GM12878 (cell line): Measurements from ENCODE around the gene SLC27A5. TPM values are rescaled to one million over a fixed set of nuclear protein-coding genes. Genes with fewer than 3 reads are reported as not detected.
"Not testable (repeated sequence)": the region's sequence is repeated elsewhere in the genome, so short reads cannot be mapped to it uniquely, and the experiment has no call there.

Experiments used
- ATAC-seq: fragments of 200-7000 bp; cut with Tn5 transposase; 3 replicates; pipeline ENCODE4 v1.9.1; 2020; ENCODE audit warnings: mild to moderate bottlenecking, moderate library complexity
- BruUV-seq: library from RNA; stranded (reverse); fragments of 400-500 nt; replicated peaks from 2 replicates; lab custom pipeline; 2021; lab: Mats Ljungman, UMichigan
- CTCF ChIA-PET: fragments of 300-600 bp; sonication (Branson Sonifier 250); formaldehyde crosslinking; extraction: SDS; loops from one replicate; lab custom pipeline; 2021; ENCODE audit warnings: inconsistent platforms; lab: Yijun Ruan, JAX
- POLR2A ChIA-PET: fragments of 350-600 bp; formaldehyde crosslinking; extraction: SDS; loops from one replicate; lab custom pipeline; 2021; ENCODE audit warnings: inconsistent platforms; lab: Charles Lee
- RAD21 ChIA-PET: fragments of 300-600 bp; sonication (Branson Sonifier 250); formaldehyde crosslinking; loops from one replicate; lab custom pipeline; 2023; ENCODE audit warnings: antibody characterized with exemption; ENCODE audit not compliant: unreplicated experiment; lab: Charles Lee
- SMC1A ChIA-PET: fragments of 300-600 bp; sonication (Branson Sonifier 250); formaldehyde crosslinking; loops from one replicate; lab custom pipeline; 2023; ENCODE audit not compliant: unreplicated experiment, uncharacterized antibody; lab: Charles Lee
- DNase-seq: peaks from one replicate; pipeline ENCODE4 v3.0.0-alpha.2; 2011; ENCODE audit warnings: low read depth, low spot score
- FAIRE-seq: peaks from 3 replicates; lab custom pipeline; 2011; peaks lifted over from hg19 to GRCh38; lab: Jason Lieb, UNC
- H2AFZ ChIP-seq: 2 replicates; pipeline ENCODE4 v1.6.0; 2011; ENCODE audit warnings: low read depth, low read length, control low read depth; ENCODE audit not compliant: control insufficient read depth
- H3K27ac ChIP-seq: 2 replicates; pipeline ENCODE4 v1.5.1; 2011; ENCODE audit warnings: control low read depth; ENCODE audit not compliant: control insufficient read depth, insufficient read depth
- H3K27me3 ChIP-seq, 2 experiments: replicated peaks in 1 of 2; 2 replicates each; pipeline versions ENCODE4 v1.6.0 to v1.6.1; 2011; ENCODE audit warnings: low read length in 1 of 2; ENCODE audit not compliant: control insufficient read depth in 2 of 2, insufficient read depth in 2 of 2
- H3K36me3 ChIP-seq, 2 experiments: 2 replicates each; pipeline ENCODE4 v1.5.1; 2011; ENCODE audit warnings: low read length in 1 of 2; ENCODE audit not compliant: control insufficient read depth in 2 of 2, insufficient read depth in 2 of 2
- H3K4me1 ChIP-seq: 2 replicates; pipeline ENCODE4 v1.6.1; 2011; ENCODE audit warnings: mild to moderate bottlenecking, low read length, moderate library complexity, mixed read lengths; ENCODE audit not compliant: control insufficient read depth, insufficient read depth
- H3K4me2 ChIP-seq: 2 replicates; pipeline ENCODE4 v1.6.0; 2011; ENCODE audit warnings: control low read depth; ENCODE audit not compliant: control insufficient read depth, insufficient read depth
- H3K4me3 ChIP-seq: fragments of 200-600 bp; sonication (generic); 2 replicates; pipeline ENCODE4 v1.5.1; 2016
- H3K79me2 ChIP-seq: 2 replicates; pipeline ENCODE4 v1.6.0; 2011; ENCODE audit warnings: low read length; ENCODE audit not compliant: control insufficient read depth, insufficient read depth
- H3K9ac ChIP-seq: 2 replicates; pipeline ENCODE4 v1.8.0; 2011; ENCODE audit warnings: low read length, control low read depth, mixed read lengths; ENCODE audit not compliant: control insufficient read depth, insufficient read depth
- H3K9me3 ChIP-seq: replicated peaks from 3 replicates; pipeline ENCODE4 v1.5.1; 2011; ENCODE audit warnings: mild to moderate bottlenecking, low read length; ENCODE audit not compliant: control insufficient read depth, insufficient read depth
- H4K20me1 ChIP-seq: 2 replicates; pipeline ENCODE4 v1.6.0; 2011; ENCODE audit not compliant: control insufficient read depth, insufficient read depth
- BMI1 ChIP-seq: fragments of 450-650 bp; IDR thresholded peaks from 2 replicates; pipeline ENCODE4 v1.6.1; 2016; ENCODE audit warnings: mild to moderate bottlenecking, moderate library complexity, borderline replicate concordance
- CREB1 ChIP-seq: IDR thresholded peaks from 2 replicates; pipeline ENCODE4 v1.6.1; 2012; ENCODE audit warnings: low read depth, mild to moderate bottlenecking, inconsistent platforms
- FOS ChIP-seq: IDR thresholded peaks from 3 replicates; pipeline ENCODE4 v1.6.1; 2011; ENCODE audit warnings: borderline replicate concordance; ENCODE audit not compliant: insufficient read length; ENCODE audit errors: extremely low read depth
- FOXK2 ChIP-seq: fragments of 450-650 bp; IDR thresholded peaks from 2 replicates; pipeline ENCODE4 v1.6.1; 2017; ENCODE audit warnings: mild to moderate bottlenecking, moderate library complexity
- HDAC2 ChIP-seq: fragments of 200-600 bp; sonication (generic); IDR thresholded peaks from 2 replicates; pipeline ENCODE4 v1.6.1; 2017
- IKZF1 ChIP-seq: fragments of 450-650 bp; conservative IDR thresholded peaks from 2 replicates; pipeline ENCODE4 v1.6.1; 2017; ENCODE audit warnings: antibody characterized with exemption, mild to moderate bottlenecking
- IKZF2 ChIP-seq, 2 experiments: fragments of 450-650 bp; IDR thresholded peaks; 2 replicates each; pipeline ENCODE4 v1.6.1; 2017; ENCODE audit warnings: mild to moderate bottlenecking in 2 of 2, moderate library complexity in 2 of 2
- MTA3 ChIP-seq: IDR thresholded peaks from 2 replicates; pipeline ENCODE4 v1.6.1; 2012; ENCODE audit warnings: low read length, inconsistent platforms, borderline replicate concordance
- NRF1 ChIP-seq: conservative IDR thresholded peaks from 2 replicates; pipeline ENCODE4 v1.6.1; 2011; ENCODE audit warnings: mild to moderate bottlenecking, low read depth, low read length, improper control_type of control experiment
- POLR2A ChIP-seq: IDR thresholded peaks from 2 replicates; pipeline ENCODE4 v1.6.1; 2011; ENCODE audit warnings: low read depth, mild to moderate bottlenecking, low read length
- SMAD5 ChIP-seq: IDR thresholded peaks from 2 replicates; pipeline ENCODE4 v1.6.1; 2016; ENCODE audit warnings: antibody characterized with exemption, low read depth
- TAF1 ChIP-seq: IDR thresholded peaks from 2 replicates; pipeline ENCODE4 v1.6.1; 2011; ENCODE audit warnings: mild to moderate bottlenecking, low read depth, low read length, borderline replicate concordance
- ZBTB4 ChIP-seq: fragments of 450-650 bp; formaldehyde crosslinking; IDR thresholded peaks from 2 replicates; pipeline ENCODE4 v1.4.0; 2022; ENCODE audit warnings: mild to moderate bottlenecking, moderate library complexity
- ZNF207 ChIP-seq: fragments of 450-650 bp; IDR thresholded peaks from 2 replicates; pipeline ENCODE4 v1.6.1; 2014; ENCODE audit warnings: antibody characterized with exemption, mild to moderate bottlenecking, borderline replicate concordance
- WGBS: methylation state at CpG from one replicate; pipeline ENCODE4 v1.1.6; 2016; ENCODE audit warnings: low lambda C conversion rate; ENCODE audit not compliant: insufficient replicate concordance, insufficient coverage; ENCODE audit errors: missing lambda C conversion rate; 5-methylcytosine and 5-hydroxymethylcytosine counted together
- in situ Hi-C: fragments of 300-500 bp; cut with MboI; formaldehyde crosslinking; loops from 9 replicates; pipeline ENCODE4 v1.14.3; 2018; ENCODE audit warnings: mixed read lengths
- intact Hi-C: fragments of 100-400 bp; cut with micrococcal nuclease; formaldehyde crosslinking; loops from one replicate; pipeline ENCODE4 v1.14.2; 2022; ENCODE audit not compliant: unreplicated experiment
- polyA plus RNA-seq, 11 experiments: library from polyadenylated mRNA; depleted of rRNA in 4 of 11; unstranded in 6 of 11; stranded (reverse) in 5 of 11; fragments of >200 nt; fragmentation: Nextera tagmentation in 4 of 11; fragmentation: Illumina TruSeq in 1 of 11; extraction: Ambion mirVana in 4 of 11; extraction: Trizol in 1 of 11; gene quantifications; 1 replicate in 1 of 11; 2 replicates in 10 of 11; pipeline versions ENCODE4 v1.2.1 to v1.2.3, GENCODE V29; 2011 to 2016; ENCODE audit warnings: inconsistent platforms in 2 of 11, missing spikeins in 2 of 11, low read depth in 1 of 11
- total RNA-seq, 4 experiments: library from RNA; depleted of rRNA in 3 of 4; stranded (reverse); fragments of >200 nt in 3 of 4; fragmentation: Illumina TruSeq in 1 of 4; extraction: Trizol in 1 of 4; gene quantifications; 2 replicates each; pipeline versions ENCODE4 v1.2.1 to v1.2.3, GENCODE V29; 2013 to 2021

SLC27A5 gene
- total and polyA plus RNA-seq, 10 of the 15 experiments (the other 5 are each of a cell fraction or from before 2014, with no cell fraction given), result 21.2 to 127 (median 31.8) TPM

GRCh38 chr19:58470837-58471543 lies 40.8 kb downstream of the SLC27A5 start:
- POLR2A ChIA-PET, BruUV-seq, H3K4me2 ChIP-seq, CTCF ChIA-PET, FAIRE-seq, H3K27me3 ChIP-seq, in situ Hi-C loops, H3K4me3 ChIP-seq, ATAC-seq, H3K9ac ChIP-seq, intact Hi-C loops, DNase-seq, H3K36me3 ChIP-seq, SMC1A ChIA-PET, H2AFZ ChIP-seq, H3K27ac ChIP-seq, RAD21 ChIA-PET: not testable (repeated sequence)
- Histone ChIP-seq H3K79me2 (peaks cover 17% of the 10 kb centered on the region), H3K4me1 (peaks cover 18% of the 10 kb centered on the region)
- 97% methylated on average over 20 of the region's 53 CpGs for WGBS
- TF ChIP-seq POLR2A, result peak; percentile 28; the same call in 1 of the 2 replicates
- TF ChIP-seq, all 136 proteins: peak for 1; not testable (repeated sequence) for 135
- H4K20me1 ChIP-seq, H3K9me3 ChIP-seq: not testable (repeated sequence)

- POLR2A ChIA-PET, result no interaction called here
- ATAC-seq, result no peak
- TF ChIP-seq FOS, result no peak
- no peak for TF ChIP-seq NRF1
- no peak for TF ChIP-seq IKZF2 (IDR thresholded peaks at IDR 0.05)
- TF ChIP-seq SMAD5, result no peak
- no peak for TF ChIP-seq FOXK2
- no peak for TF ChIP-seq ZBTB4 (CRISPR knock-in tag)
- TF ChIP-seq BMI1, result no peak
- TF ChIP-seq IKZF1, result no peak
- TF ChIP-seq CREB1, result no peak
- TF ChIP-seq ZNF207, result no peak
- TF ChIP-seq HDAC2, result no peak
- no peak for TF ChIP-seq TAF1
- no peak for TF ChIP-seq MTA3
These were observed 42.4 kb downstream of the SLC27A5 start for GRCh38 chr19:58469241-58470013.

More at GRCh38 chr19:58469241-58470013, 42.4 kb downstream of the SLC27A5 start:
- DNase-seq (no peak), FAIRE-seq (no peak)
- no TSS peak for BruUV-seq
- ChIA-PET SMC1A (interaction anchor here (1.0 to 1.5 kb wide), 3 partner anchors 28 to 61 kb away, joined by 3 to 4 read pairs (median 3); partner anchors contain the start of gene ZNF584), RAD21 (no interaction called here), CTCF (interaction anchor here (1.5 kb wide), 1 partner anchor 141 kb away, joined by 3 read pairs; no protein-coding TSS in a partner anchor)
- Histone ChIP-seq H4K20me1 (no peaks in the 10 kb centered on the region), H3K27me3 (no peaks in the 10 kb centered on the region), H3K36me3 (peaks cover 7% of the 10 kb centered on the region in 2 experiments), H3K79me2 (peaks cover 17% of the 10 kb centered on the region), H3K9ac (no peak overlapping the region), H3K27ac (no peak overlapping the region), H2AFZ (no peak overlapping the region), H3K9me3 (no peaks in the 10 kb centered on the region), H3K4me2 (no peak overlapping the region), H3K4me3 (no peak overlapping the region), H3K4me1 (peaks cover 12% of the 10 kb centered on the region)
- WGBS, result 93% methylated on average over 16 of the region's 17 CpGs
- in situ Hi-C loops, result no loop called here
- intact Hi-C loops, result loop anchor here (5.0 kb wide), 2 partner anchors 62 to 142 kb away; partner anchors contain the start of genes ZNF584 and ZSCAN22
